HS-5 (cell line): ENCODE data around the gene GMDS.

Experiments used
- DNase-seq: peaks from one replicate; pipeline ENCODE4 v3.0.0-alpha.2; 2012; ENCODE audit warnings: low read depth

GMDS gene

GRCh38 chr6:1800845-1801244, 444.6 kb downstream of the GMDS start:
- DNase-seq: no peak

- DNase-seq: no peak
Measured at GRCh38 chr6:1798965-1799325, 446.5 kb downstream of the GMDS start.

- no peak for DNase-seq
Measured at GRCh38 chr6:1798303-1798964, 447.0 kb downstream of the GMDS start.

GRCh38 chr6:1797801-1798200, 447.6 kb downstream of the GMDS start:
- no peak for DNase-seq

GRCh38 chr6:1796706-1797529, 448.5 kb downstream of the GMDS start:
- no peak for DNase-seq

- DNase-seq: no peak
Measured at GRCh38 chr6:1795910-1796309, 449.5 kb downstream of the GMDS start.

GRCh38 chr6:1792989-1793388, 452.4 kb downstream of the GMDS start:
- no peak for DNase-seq

GRCh38 chr6:1790684-1791083, 454.7 kb downstream of the GMDS start:
- DNase-seq: no peak

- DNase-seq: no peak
Measured at GRCh38 chr6:1789092-1789491, 456.3 kb downstream of the GMDS start.

- no peak for DNase-seq
Measured at GRCh38 chr6:1787894-1788293, 457.5 kb downstream of the GMDS start.

- DNase-seq: no peak
Measured at GRCh38 chr6:1786455-1787453, 458.7 kb downstream of the GMDS start.

GRCh38 chr6:1784422-1784884, 461.0 kb downstream of the GMDS start:
- DNase-seq: no peak

GRCh38 chr6:1781817-1782184, 463.6 kb downstream of the GMDS start:
- DNase-seq: no peak

GRCh38 chr6:1781152-1781816, 464.1 kb downstream of the GMDS start:
- DNase-seq: no peak

GRCh38 chr6:1780251-1780867, 465.0 kb downstream of the GMDS start:
- DNase-seq: no peak

GRCh38 chr6:1778686-1779235, 466.6 kb downstream of the GMDS start:
- no peak for DNase-seq

- DNase-seq: no peak
Measured at GRCh38 chr6:1777921-1778685, 467.3 kb downstream of the GMDS start.

GRCh38 chr6:1775441-1775840, 470.0 kb downstream of the GMDS start:
- no peak for DNase-seq

- DNase-seq: no peak
Measured at GRCh38 chr6:1774226-1774915, 471.0 kb downstream of the GMDS start.

GRCh38 chr6:1773700-1774099, 471.7 kb downstream of the GMDS start:
- DNase-seq: no peak
